Gastroesophageal sphincter (tissue), 4 donors: ENCODE data around the gene BAIAP3. TPM values are rescaled to one million over a fixed set of nuclear protein-coding genes. Genes with fewer than 3 reads are reported as not detected.

Experiments
- ATAC-seq: fragments of 150-250 bp; one replicate; pipeline ENCODE4 v1.9.1; 2016; ENCODE audit warnings: mild to moderate bottlenecking, moderate library complexity
- H3K27ac ChIP-seq, 4 donors: fragments of 200-600 bp; sonication (generic) in 3 of 4; 1 replicate in 3 of 4; 2 replicates in 1 of 4; pipeline ENCODE4 v1.5.1; 2016 to 2019
- H3K27me3 ChIP-seq: fragments of 200-600 bp; sonication (generic); one replicate; pipeline ENCODE4 v1.5.1; 2019
- H3K36me3 ChIP-seq, 2 donors: fragments of 200-600 bp; sonication (generic); one replicate each; pipeline ENCODE4 v1.5.1; 2019; ENCODE audit warnings: control low read depth in 1 of 2
- H3K4me1 ChIP-seq, 3 donors: fragments of 200-600 bp; sonication (generic); 1 replicate in 2 of 3; 2 replicates in 1 of 3; pipeline ENCODE4 v1.5.1; 2016 to 2019; ENCODE audit warnings: control low read depth in 2 of 3
- H3K4me3 ChIP-seq, 2 donors: fragments of 200-600 bp; sonication (generic); one replicate each; pipeline ENCODE4 v1.5.1; 2019; ENCODE audit warnings: mild to moderate bottlenecking in 1 of 2, moderate library complexity in 1 of 2
- H3K9me3 ChIP-seq, 3 donors: fragments of 200-600 bp; sonication (generic); one replicate each; pipeline ENCODE4 v1.5.1; 2017 to 2019; ENCODE audit warnings: control low read depth in 2 of 3
- EP300 ChIP-seq: sonication (generic); formaldehyde crosslinking; IDR thresholded peaks from one replicate; pipeline ENCODE4 v1.6.1; 2017; ENCODE audit warnings: antibody characterized with exemption, mild to moderate bottlenecking
- POLR2A ChIP-seq, 2 donors: fragments of 450-650 bp; IDR thresholded peaks; one replicate each; pipeline ENCODE4 v1.6.1; 2017; ENCODE audit warnings: antibody characterized with exemption in 2 of 2, mild to moderate bottlenecking in 2 of 2, moderate library complexity in 1 of 2
- POLR2AphosphoS5 ChIP-seq: sonication (generic); formaldehyde crosslinking; IDR thresholded peaks from one replicate; pipeline ENCODE4 v1.6.1; 2017; ENCODE audit warnings: antibody characterized with exemption
- WGBS, 2 donors: methylation state at CpG; one replicate each; pipeline ENCODE4 v1.1.5; 2018; ENCODE audit warnings: low coverage in 1 of 2; 5-methylcytosine and 5-hydroxymethylcytosine counted together
- total RNA-seq, 4 donors: library from RNA; depleted of rRNA; stranded (reverse); fragments of >200 nt; gene quantifications; one replicate each; pipeline ENCODE4 v1.1.0, GENCODE V29; 2016
- TF ChIP-seq, protein P1 (sequence below), 4 experiments: fragments of 200-600 bp in 2 of 4; fragments of 450-650 bp in 2 of 4; sonication (generic) in 1 of 4; IDR thresholded peaks; one replicate each; pipeline ENCODE4 v1.5.1; 2017 to 2019; ENCODE audit warnings: antibody characterized with exemption in 4 of 4, mild to moderate bottlenecking in 2 of 4, moderate library complexity in 2 of 4

The BAIAP3 gene
- total RNA-seq, 4 donors from 2014 or later: 1.1 to 14.2 (median 3.0) TPM

DNA sequence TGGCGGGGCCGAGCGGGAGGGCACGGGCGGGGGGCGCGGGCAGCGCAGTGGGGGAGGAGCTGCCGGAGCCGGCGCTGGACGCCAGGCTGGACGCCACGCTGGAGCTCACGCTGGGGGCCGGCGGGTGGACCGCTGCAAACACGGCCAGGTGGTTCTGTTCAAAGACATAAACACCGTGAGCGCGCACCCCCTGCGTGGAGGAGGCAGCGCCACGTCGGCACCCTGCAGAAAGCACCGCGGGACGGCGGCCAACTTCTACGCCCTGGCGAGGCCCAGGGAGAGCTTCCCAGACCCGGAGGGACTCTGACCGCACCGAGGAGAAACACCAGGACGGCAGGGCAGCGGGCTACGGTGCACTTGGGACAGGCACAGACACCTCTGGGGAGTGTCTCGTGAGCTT, 51.8 kb downstream of the BAIAP3 start:
- ATAC-seq: no peak
- H3K27ac ChIP-seq: no peak overlapping the region
- no peak for TF ChIP-seq POLR2AphosphoS5
- TF ChIP-seq POLR2A (IDR thresholded peaks at IDR 0.05): no peak
- TF ChIP-seq, protein P1, sequence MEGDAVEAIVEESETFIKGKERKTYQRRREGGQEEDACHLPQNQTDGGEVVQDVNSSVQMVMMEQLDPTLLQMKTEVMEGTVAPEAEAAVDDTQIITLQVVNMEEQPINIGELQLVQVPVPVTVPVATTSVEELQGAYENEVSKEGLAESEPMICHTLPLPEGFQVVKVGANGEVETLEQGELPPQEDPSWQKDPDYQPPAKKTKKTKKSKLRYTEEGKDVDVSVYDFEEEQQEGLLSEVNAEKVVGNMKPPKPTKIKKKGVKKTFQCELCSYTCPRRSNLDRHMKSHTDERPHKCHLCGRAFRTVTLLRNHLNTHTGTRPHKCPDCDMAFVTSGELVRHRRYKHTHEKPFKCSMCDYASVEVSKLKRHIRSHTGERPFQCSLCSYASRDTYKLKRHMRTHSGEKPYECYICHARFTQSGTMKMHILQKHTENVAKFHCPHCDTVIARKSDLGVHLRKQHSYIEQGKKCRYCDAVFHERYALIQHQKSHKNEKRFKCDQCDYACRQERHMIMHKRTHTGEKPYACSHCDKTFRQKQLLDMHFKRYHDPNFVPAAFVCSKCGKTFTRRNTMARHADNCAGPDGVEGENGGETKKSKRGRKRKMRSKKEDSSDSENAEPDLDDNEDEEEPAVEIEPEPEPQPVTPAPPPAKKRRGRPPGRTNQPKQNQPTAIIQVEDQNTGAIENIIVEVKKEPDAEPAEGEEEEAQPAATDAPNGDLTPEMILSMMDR (IDR thresholded peaks at IDR 0.05): no peak
- no peak for TF ChIP-seq EP300
- no peak overlapping the region for H3K4me3 ChIP-seq
- peaks cover 0 to under 1% (median 0%) of the 10 kb centered on the region in 3 donors for H3K4me1 ChIP-seq
- peaks cover 0 to 100% of the 10 kb centered on the region in 2 donors for H3K36me3 ChIP-seq
- H3K27me3 ChIP-seq: no peaks in the 10 kb centered on the region
- no peaks in the 10 kb centered on the region for H3K9me3 ChIP-seq
- 97 to 100% methylated on average over 5 to 7 of the region's 39 CpGs for WGBS, 2 donors

DNA sequence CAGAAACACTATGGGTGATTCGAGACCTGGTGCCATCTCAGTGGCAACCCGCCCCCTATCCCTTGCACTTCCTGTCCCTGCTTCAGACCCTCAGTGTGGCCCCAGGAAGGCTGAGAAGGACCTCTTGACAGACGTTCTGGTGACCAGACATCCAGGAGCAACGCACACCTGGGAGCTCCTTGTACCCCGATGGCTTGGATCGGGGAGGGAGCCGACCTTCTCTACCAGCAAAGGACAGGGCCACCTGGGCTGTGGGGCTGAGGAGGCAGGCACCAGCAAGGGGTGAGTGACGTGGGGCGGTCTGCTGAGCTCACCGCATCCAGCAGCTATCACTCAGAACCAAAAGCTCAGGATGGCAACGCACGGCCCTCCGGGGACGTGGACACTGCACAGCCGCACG, 53.9 kb downstream of the BAIAP3 start:
- Histone ChIP-seq H3K27me3 (no peaks in the 10 kb centered on the region), H3K4me1 (no peaks in the 10 kb centered on the region), H3K36me3 (peaks cover 0 to 100% of the 10 kb centered on the region in 2 donors), H3K27ac (no peak overlapping the region), H3K4me3 (no peak overlapping the region), H3K9me3 (no peaks in the 10 kb centered on the region)
- ATAC-seq: peak; percentile 19
- no CpG with 5 or more reads among the region's 16 CpGs for WGBS, 2 donors
- TF ChIP-seq EP300: no peak

DNA sequence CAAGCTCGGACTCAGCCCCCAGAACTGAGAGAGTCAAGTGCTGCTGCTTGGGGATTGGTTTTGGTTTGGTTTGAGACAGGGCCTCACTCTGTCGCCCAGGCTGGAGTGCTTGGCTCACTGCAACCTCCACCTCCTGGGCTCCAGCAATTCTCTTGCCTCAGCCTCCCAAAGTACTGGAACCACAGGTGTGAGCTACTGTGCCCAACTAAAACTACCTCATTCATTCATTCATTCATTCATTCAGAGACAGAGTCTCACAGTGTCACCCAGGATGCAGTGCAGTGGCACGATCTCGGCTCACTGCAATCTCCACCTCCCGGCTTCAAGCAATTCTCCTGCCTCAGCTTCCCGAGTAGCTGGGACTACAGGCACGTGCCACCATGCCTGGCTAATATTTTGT, 56.3 kb downstream of the BAIAP3 start:
- no CpG with 5 or more reads among the region's 7 CpGs for WGBS, 2 donors
- TF ChIP-seq, protein P1 (IDR thresholded peaks at IDR 0.05): no peak
- TF ChIP-seq POLR2A (IDR thresholded peaks at IDR 0.05) (no peak), POLR2AphosphoS5 (no peak), EP300 (no peak)
- H3K36me3 ChIP-seq: peaks cover 0 to 100% of the 10 kb centered on the region in 2 donors
- no peak for ATAC-seq
- H3K4me3 ChIP-seq: no peak overlapping the region
- H3K27me3 ChIP-seq: no peaks in the 10 kb centered on the region
- no peaks in the 10 kb centered on the region for H3K9me3 ChIP-seq
- H3K27ac ChIP-seq: no peak overlapping the region
- no peaks in the 10 kb centered on the region for H3K4me1 ChIP-seq

DNA sequence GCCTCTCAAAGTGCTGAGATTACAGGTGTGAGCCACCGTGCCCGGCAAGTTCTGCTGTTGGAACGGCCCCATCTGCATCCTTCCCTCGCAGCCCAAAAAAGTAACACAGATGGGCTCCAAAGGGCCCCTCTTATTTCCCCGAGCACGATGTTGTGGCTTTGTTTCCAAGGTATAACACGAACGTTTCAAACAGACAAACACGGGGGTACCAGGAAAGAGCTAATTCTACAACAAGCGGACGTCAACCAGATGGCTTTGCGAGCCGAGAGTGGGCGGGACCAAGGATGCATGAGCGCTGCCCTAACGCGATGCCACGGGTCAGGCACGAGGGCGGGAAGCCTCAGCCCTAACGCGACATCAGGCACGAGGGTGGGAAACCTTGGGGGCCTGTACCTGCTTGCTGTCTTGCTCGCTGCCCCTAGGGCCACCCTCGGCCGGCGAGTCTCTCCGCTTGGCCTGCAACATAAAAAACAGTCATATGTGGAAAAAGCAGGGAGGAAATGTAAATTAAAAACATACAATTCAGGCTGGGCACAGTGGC, 56.9 kb downstream of the BAIAP3 start:
- WGBS, 2 donors: 80 to 85% methylated on average over 1 to 15 of the region's 28 CpGs
- ATAC-seq: no peak
- Histone ChIP-seq H3K9me3 (no peaks in the 10 kb centered on the region), H3K27me3 (no peaks in the 10 kb centered on the region), H3K4me3 (no peak overlapping the region), H3K4me1 (no peaks in the 10 kb centered on the region), H3K36me3 (peaks cover 0 to 100% of the 10 kb centered on the region in 2 donors), H3K27ac (no peak overlapping the region)
- no peak for TF ChIP-seq EP300
- TF ChIP-seq, protein P1 (IDR thresholded peaks at IDR 0.05): no peak
- no peak for TF ChIP-seq POLR2AphosphoS5
- no peak for TF ChIP-seq POLR2A (IDR thresholded peaks at IDR 0.05)

DNA sequence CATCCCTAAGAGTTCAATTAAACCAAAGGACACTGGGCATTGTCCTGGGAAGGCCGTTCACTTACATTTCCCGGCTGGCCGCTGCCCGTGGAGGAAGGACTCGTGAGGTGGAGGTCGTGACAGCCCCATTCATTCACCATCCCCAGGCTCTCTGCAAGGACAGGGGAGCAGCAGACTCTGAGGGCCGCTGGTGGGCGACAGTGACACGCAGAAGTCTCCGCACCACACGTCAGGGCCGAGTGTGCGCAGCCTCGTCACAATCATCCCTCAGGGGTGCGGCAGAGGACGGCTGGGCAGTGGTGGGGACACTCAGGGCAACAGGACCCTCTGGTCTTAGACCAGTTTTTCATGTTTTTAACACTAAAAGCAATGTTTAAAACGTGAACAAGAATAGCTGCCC, 59.4 kb downstream of the BAIAP3 start:
- 86 to 92% methylated on average over 6 to 9 of the region's 17 CpGs for WGBS, 2 donors
- H3K36me3 ChIP-seq: peaks cover 0 to 97% of the 10 kb centered on the region in 2 donors
- no peak overlapping the region for H3K27ac ChIP-seq
- no peak overlapping the region for H3K4me3 ChIP-seq
- no peaks in the 10 kb centered on the region for H3K4me1 ChIP-seq
- ATAC-seq: no peak
- no peaks in the 10 kb centered on the region for H3K9me3 ChIP-seq
- TF ChIP-seq, protein P1 (IDR thresholded peaks at IDR 0.05): no peak
- no peak for TF ChIP-seq POLR2A (IDR thresholded peaks at IDR 0.05)
- no peak for TF ChIP-seq POLR2AphosphoS5
- no peak for TF ChIP-seq EP300
- H3K27me3 ChIP-seq: no peaks in the 10 kb centered on the region
